ENCODE measurements around the gene CDK11A. TPM values are rescaled to one million over a fixed set of nuclear protein-coding genes. Genes with fewer than 3 reads are reported as not detected.
"Not testable (repeated sequence)": the region's sequence is repeated elsewhere in the genome, so short reads cannot be mapped to it uniquely, and the experiment has no call there.

Gene CDK11A
- total and polyA plus RNA-seq, 2 experiments from 2014 or later: 5.1 to 20.0 TPM

GRCh38 chr1:1730870-1731269, 6.7 kb upstream of the CDK11A start:
- no peaks in the 10 kb centered on the region for H3K27me3 ChIP-seq (replicated peaks; ENCODE audit: insufficient read depth)
- H4K20me1 ChIP-seq (ENCODE audit: insufficient read depth): no peaks in the 10 kb centered on the region
- peaks cover 18% of the 10 kb centered on the region for H3K4me1 ChIP-seq (ENCODE audit: insufficient read depth)
- no peak overlapping the region for H3K27ac ChIP-seq
- in situ Hi-C loops (cut with MboI): no loop called here
- no peak overlapping the region for H2AFZ ChIP-seq
- no peak for DNase-seq
- H3K9me3 ChIP-seq (ENCODE audit: low read depth): no peaks in the 10 kb centered on the region
- H3K36me3 ChIP-seq (ENCODE audit: low read depth): no peaks in the 10 kb centered on the region
- no peak overlapping the region for H3K4me3 ChIP-seq
- H3K4me2 ChIP-seq (ENCODE audit: unreplicated experiment): no peak overlapping the region
- H3F3A ChIP-seq (ENCODE audit: insufficient read depth): peaks cover 21% of the 10 kb centered on the region
- no peaks in the 10 kb centered on the region for H3K79me2 ChIP-seq (ENCODE audit: insufficient read depth)
- H3K9ac ChIP-seq: no peak overlapping the region
- WGBS, 2 experiments (ENCODE audit: low coverage in 1 of 2, low lambda C conversion rate in 2 of 2, missing lambda C conversion rate in 2 of 2): 85 to 89% methylated on average over 17 of the region's 17 CpGs
- H3K9me2 ChIP-seq (ENCODE audit: insufficient read depth): no peaks in the 10 kb centered on the region
- TF ChIP-seq EZH2phosphoT487 (IDR thresholded peaks at IDR 0.05; ENCODE audit: insufficient read depth, low read depth): no peak
- no peak for TF ChIP-seq EZH2 (IDR thresholded peaks at IDR 0.05; ENCODE audit: insufficient read depth, poor library complexity, severe bottlenecking)

GRCh38 chr1:1730230-1730629, 6.1 kb upstream of the CDK11A start:
- H3K9me2 ChIP-seq (ENCODE audit: insufficient read depth); DNase-seq; H2AFZ ChIP-seq; H3K9ac ChIP-seq; H3K36me3 ChIP-seq (ENCODE audit: low read depth); H3K27me3 ChIP-seq (replicated peaks; ENCODE audit: insufficient read depth); H3K79me2 ChIP-seq (ENCODE audit: insufficient read depth); H3K4me3 ChIP-seq; H3K27ac ChIP-seq; H3K4me2 ChIP-seq (ENCODE audit: unreplicated experiment); H3K9me3 ChIP-seq (ENCODE audit: low read depth); in situ Hi-C loops (cut with MboI); H4K20me1 ChIP-seq (ENCODE audit: insufficient read depth): not testable (repeated sequence)
- WGBS, 2 experiments (ENCODE audit: low coverage in 1 of 2, low lambda C conversion rate in 2 of 2, missing lambda C conversion rate in 2 of 2): 95 to 97% methylated on average over 5 to 13 of the region's 13 CpGs
- peaks cover 18% of the 10 kb centered on the region for H3K4me1 ChIP-seq (ENCODE audit: insufficient read depth)
- peaks cover 21% of the 10 kb centered on the region for H3F3A ChIP-seq (ENCODE audit: insufficient read depth)

GRCh38 chr1:1729116-1729816, 5.1 kb upstream of the CDK11A start:
- H3K4me3 ChIP-seq: peak overlapping the region; percentile 30; the same call in 1 of the 2 replicates
- H3K27me3 ChIP-seq (replicated peaks; ENCODE audit: insufficient read depth); H3K9me3 ChIP-seq (ENCODE audit: low read depth); H3K79me2 ChIP-seq (ENCODE audit: insufficient read depth); DNase-seq; in situ Hi-C loops (cut with MboI); H3K9me2 ChIP-seq (ENCODE audit: insufficient read depth); H3K36me3 ChIP-seq (ENCODE audit: low read depth); H4K20me1 ChIP-seq (ENCODE audit: insufficient read depth): not testable (repeated sequence)
- peaks cover 21% of the 10 kb centered on the region for H3F3A ChIP-seq (ENCODE audit: insufficient read depth)
- WGBS, 2 experiments (ENCODE audit: low coverage in 1 of 2, low lambda C conversion rate in 2 of 2, missing lambda C conversion rate in 2 of 2): 55 to 57% methylated on average over 13 of the region's 18 CpGs
- H2AFZ ChIP-seq: 0 out of 2 replicates have a peak overlapping the region, but pooled peaks have one; percentile 6
- H3K4me1 ChIP-seq (ENCODE audit: insufficient read depth): peaks cover 18% of the 10 kb centered on the region
- peak overlapping the region; percentile 83 for H3K27ac ChIP-seq
- peak overlapping the region; percentile 74 for H3K9ac ChIP-seq
- H3K4me2 ChIP-seq (ENCODE audit: unreplicated experiment): peak overlapping the region; percentile 61

- peak; percentile 74 for DNase-seq
- H3K9me2 ChIP-seq (ENCODE audit: insufficient read depth); H3K9me3 ChIP-seq (ENCODE audit: low read depth); H3K79me2 ChIP-seq (ENCODE audit: insufficient read depth); H3K36me3 ChIP-seq (ENCODE audit: low read depth); H4K20me1 ChIP-seq (ENCODE audit: insufficient read depth); in situ Hi-C loops (cut with MboI); H3K27me3 ChIP-seq (replicated peaks; ENCODE audit: insufficient read depth): not testable (repeated sequence)
- peak overlapping the region; percentile 6; the same call in 1 of the 2 replicates for H2AFZ ChIP-seq
- peaks cover 21% of the 10 kb centered on the region for H3F3A ChIP-seq (ENCODE audit: insufficient read depth)
- peak overlapping the region; percentile 83 for H3K27ac ChIP-seq
- H3K4me2 ChIP-seq (ENCODE audit: unreplicated experiment): peak overlapping the region; percentile 61
- H3K4me1 ChIP-seq (ENCODE audit: insufficient read depth): peaks cover 18% of the 10 kb centered on the region
- peak overlapping the region; percentile 30 for H3K4me3 ChIP-seq
- H3K9ac ChIP-seq: peak overlapping the region; percentile 74
- 1% methylated on average over 9 to 12 of the region's 14 CpGs for WGBS, 2 experiments (ENCODE audit: low coverage in 1 of 2, low lambda C conversion rate in 2 of 2, missing lambda C conversion rate in 2 of 2)
These were observed 4.3 kb upstream of the CDK11A start for GRCh38 chr1:1728308-1729005.

- 45 to 51% methylated on average over 11 of the region's 12 CpGs for WGBS, 2 experiments (ENCODE audit: low coverage in 1 of 2, low lambda C conversion rate in 2 of 2, missing lambda C conversion rate in 2 of 2)
- H3K9me3 ChIP-seq (ENCODE audit: low read depth); in situ Hi-C loops (cut with MboI); H3K36me3 ChIP-seq (ENCODE audit: low read depth); H4K20me1 ChIP-seq (ENCODE audit: insufficient read depth); H3K4me3 ChIP-seq; H3K79me2 ChIP-seq (ENCODE audit: insufficient read depth); H2AFZ ChIP-seq; H3K9me2 ChIP-seq (ENCODE audit: insufficient read depth); H3K27me3 ChIP-seq (replicated peaks; ENCODE audit: insufficient read depth): not testable (repeated sequence)
- DNase-seq: peak; percentile 63
- Histone ChIP-seq H3K9ac (peak overlapping the region; percentile 42), H3K4me2 (ENCODE audit: unreplicated experiment) (peak overlapping the region; percentile 59), H3K27ac (peak overlapping the region; percentile 86), H3F3A (ENCODE audit: insufficient read depth) (peaks cover 21% of the 10 kb centered on the region), H3K4me1 (ENCODE audit: insufficient read depth) (peaks cover 18% of the 10 kb centered on the region)
These were observed 3.0 kb upstream of the CDK11A start for GRCh38 chr1:1727131-1727651.

- H2AFZ ChIP-seq; H3K79me2 ChIP-seq (ENCODE audit: insufficient read depth); H3K27ac ChIP-seq; H4K20me1 ChIP-seq (ENCODE audit: insufficient read depth); H3K9me2 ChIP-seq (ENCODE audit: insufficient read depth); H3K9me3 ChIP-seq (ENCODE audit: low read depth); H3K36me3 ChIP-seq (ENCODE audit: low read depth); H3K27me3 ChIP-seq (replicated peaks; ENCODE audit: insufficient read depth); H3K4me2 ChIP-seq (ENCODE audit: unreplicated experiment); in situ Hi-C loops (cut with MboI); DNase-seq; H3K9ac ChIP-seq; H3K4me3 ChIP-seq: not testable (repeated sequence)
- Histone ChIP-seq H3F3A (ENCODE audit: insufficient read depth) (peaks cover 21% of the 10 kb centered on the region), H3K4me1 (ENCODE audit: insufficient read depth) (peaks cover 18% of the 10 kb centered on the region)
- 96 to 97% methylated on average over 17 of the region's 17 CpGs for WGBS, 2 experiments (ENCODE audit: low coverage in 1 of 2, low lambda C conversion rate in 2 of 2, missing lambda C conversion rate in 2 of 2)
These were observed 1.9 kb upstream of the CDK11A start for GRCh38 chr1:1726088-1726487.
